ENCODE results near the gene GFI1B.
"Not testable (repeated sequence)": the region's sequence is repeated elsewhere in the genome, so short reads cannot be mapped to it uniquely, and the experiment has no call there.

Gene GFI1B

DNA sequence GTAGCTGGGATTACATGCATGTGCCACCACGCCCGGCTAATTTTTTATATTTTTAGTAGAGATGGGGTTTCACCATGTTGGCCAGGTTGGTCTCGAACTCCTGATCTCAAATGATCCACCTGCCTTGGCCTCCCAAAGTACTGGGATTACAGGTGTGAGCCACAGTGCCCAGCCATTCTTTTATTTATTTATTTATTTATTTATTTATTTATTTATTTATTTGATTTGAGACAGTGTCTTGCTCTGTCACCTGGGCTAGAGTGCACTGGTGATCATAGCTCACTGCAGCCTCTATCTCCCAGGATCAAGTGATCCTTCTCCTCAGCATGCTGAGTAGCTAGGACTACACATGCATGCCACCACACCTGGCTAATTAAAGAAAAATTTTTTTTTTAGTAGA lies 10.6 kb upstream of the GFI1B start:
- not testable (repeated sequence) for DNase-seq

DNA sequence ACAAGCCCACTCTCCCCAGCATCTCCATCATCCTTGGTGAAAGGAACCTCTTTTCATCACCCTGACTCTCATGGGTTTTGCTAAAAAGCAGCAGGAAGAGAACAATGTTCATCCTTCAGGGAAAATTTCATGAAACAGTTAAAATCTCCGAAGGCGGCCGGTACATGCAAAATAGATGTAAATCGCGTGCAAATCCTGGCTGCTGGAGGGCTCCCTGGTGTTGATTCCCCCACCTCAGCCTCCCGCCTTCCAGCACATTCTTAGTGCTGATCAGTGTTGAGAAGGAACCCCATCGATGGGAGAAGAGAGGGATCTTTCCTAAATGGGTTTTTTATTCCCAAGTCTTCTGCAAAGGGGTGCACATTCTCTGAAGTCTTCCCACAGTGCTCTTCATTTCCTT lies 8.7 kb upstream of the GFI1B start:
- DNase-seq = no peak

DNA sequence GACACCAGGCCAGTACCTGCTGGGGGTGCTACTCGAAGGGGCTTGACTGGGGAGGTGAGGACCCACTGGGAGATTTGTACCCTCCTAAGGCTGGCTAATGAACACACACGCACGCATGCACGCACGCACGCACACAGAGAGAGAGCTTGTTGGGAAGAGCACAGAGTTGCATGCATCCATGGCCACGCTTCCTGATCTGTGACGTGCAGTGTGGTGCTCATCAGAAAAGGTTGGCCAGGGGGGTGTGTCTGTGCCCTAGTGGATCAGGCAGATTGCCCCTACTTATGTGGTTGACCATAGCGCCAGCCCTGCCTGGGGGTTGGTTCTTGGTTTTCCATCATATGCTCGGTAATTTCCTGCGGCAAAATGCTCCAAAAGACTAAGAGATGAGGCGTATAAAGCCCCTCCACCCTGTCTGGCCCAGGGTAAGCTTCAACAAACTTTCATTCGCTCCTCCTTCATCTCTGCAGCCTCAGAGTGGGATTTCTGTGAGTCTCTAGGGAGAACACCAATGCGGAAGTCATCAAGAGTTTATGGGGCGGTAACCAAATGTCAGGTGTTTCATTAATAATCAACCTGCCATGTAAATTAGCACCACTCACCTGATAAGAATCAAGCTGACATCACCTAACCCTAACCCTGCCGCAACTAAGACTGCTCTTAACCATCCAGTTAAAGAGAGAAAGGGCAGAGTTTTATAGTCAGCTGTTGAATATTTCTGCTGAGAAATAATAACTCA lies 8.0 kb upstream of the GFI1B start:
- DNase-seq = no peak

- DNase-seq = no peak
These were observed 5.3 kb upstream of the GFI1B start for GRCh38 chr9:132973166-132973565.

- no peak for DNase-seq
These were observed 4.8 kb upstream of the GFI1B start for GRCh38 chr9:132973713-132974112.

GRCh38 chr9:132975961-132976360 lies 2.5 kb upstream of the GFI1B start:
- DNase-seq = no peak

DNA sequence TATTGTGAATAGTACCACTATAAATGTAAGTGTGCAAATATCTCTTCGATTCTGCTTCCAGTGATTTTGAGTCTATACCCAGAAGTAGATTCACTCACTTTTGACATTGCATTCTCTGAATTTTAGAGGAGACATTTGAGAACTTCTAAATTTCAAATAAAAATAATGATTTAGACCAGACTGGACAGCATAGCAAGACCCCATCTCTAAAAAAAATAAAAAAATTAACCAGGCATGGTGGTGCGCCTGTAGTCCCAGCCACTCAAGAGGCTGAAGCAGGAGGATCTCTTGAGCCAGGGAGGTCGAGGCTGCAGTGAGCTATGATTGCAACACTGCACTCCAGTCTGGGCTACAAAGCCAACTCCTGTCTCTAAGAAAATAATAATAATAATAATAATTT lies 1.9 kb upstream of the GFI1B start:
- no peak for DNase-seq

GRCh38 chr9:132978112-132978450 lies 413 bp upstream of the GFI1B start:
- no peak for DNase-seq

DNA sequence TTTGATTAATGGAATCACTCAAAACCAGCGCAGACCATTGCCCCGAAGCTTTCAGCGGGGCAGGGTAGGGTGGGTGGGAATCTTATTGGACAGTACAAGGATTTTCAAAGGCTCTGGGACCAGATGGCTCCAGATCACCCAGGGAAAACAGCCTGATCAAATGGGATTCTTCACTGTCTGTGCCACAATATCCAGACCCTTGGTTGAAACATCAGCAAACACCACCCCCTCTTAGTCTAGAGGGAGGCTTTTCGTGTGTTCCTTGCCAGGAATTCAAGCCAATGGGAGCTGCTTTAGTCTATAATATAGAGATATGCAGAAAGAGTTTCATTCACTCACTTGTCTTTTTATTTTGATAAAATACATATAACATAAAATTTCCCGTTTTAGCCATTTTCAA lies 1.7 kb downstream of the GFI1B start:
- DNase-seq = no peak

- no peak for DNase-seq
These were observed 4.0 kb downstream of the GFI1B start for GRCh38 chr9:132982458-132982857.

DNA sequence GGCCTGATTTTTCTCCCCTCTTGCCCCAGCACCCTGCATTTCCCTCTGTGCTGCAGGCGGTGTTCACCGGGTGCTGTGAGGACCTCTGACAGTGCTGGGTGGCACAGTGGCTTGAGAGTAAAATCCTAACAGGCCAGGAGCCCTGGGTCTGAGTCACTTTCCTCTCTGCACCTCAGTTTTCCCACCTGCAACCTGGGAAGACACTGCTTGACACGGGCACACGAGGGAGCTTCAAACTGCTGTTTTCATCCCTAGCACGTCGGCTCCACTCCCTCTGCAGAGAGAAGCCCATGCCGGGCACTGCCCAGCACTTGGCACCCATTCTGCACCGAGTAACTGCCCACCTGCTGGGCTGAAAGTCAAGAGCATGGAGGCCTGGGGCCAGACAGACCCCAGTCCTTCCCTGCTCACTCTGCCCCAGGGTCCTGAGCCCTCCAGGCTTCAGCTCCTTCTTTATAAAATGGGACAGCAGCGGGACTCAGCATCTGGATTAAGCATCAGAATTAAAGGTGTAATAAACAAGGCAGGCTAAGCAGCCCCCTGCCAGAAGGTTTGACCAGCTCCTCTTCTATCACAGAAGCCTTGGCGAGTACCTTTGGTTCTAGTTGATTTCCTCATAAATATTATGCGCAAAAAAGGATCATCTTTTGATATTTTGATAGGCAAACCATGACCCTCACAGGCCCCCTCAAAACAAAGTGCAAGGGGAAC lies 5.2 kb downstream of the GFI1B start:
- DNase-seq = no peak

GRCh38 chr9:132984202-132985070 lies 5.9 kb downstream of the GFI1B start:
- no peak for DNase-seq

GRCh38 chr9:132985071-132985350 lies 6.5 kb downstream of the GFI1B start:
- DNase-seq = no peak

DNA sequence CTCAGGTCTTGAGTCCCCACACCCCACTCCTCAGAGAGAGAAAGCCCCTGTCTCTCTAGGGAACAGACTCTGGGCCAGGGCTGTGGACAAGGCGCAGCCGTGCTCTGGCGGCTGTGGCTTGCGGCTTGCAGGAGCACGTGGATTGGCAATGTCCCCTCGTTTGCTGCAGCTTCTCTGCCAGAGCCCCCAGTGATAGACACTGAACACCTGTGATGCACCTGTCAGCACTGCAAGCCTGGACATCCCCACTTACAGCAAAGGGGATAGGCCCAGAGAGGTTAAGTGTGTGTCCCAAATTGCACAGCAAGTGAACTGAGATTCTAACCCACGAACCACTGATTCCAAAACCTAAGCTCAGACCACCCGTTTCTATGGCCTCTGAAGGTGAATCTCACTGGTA lies 7.0 kb downstream of the GFI1B start:
- DNase-seq = no peak

- no peak for DNase-seq
These were observed 7.6 kb downstream of the GFI1B start for GRCh38 chr9:132986114-132986513.

- DNase-seq = no peak
These were observed 8.4 kb downstream of the GFI1B start for GRCh38 chr9:132986640-132987620.

DNA sequence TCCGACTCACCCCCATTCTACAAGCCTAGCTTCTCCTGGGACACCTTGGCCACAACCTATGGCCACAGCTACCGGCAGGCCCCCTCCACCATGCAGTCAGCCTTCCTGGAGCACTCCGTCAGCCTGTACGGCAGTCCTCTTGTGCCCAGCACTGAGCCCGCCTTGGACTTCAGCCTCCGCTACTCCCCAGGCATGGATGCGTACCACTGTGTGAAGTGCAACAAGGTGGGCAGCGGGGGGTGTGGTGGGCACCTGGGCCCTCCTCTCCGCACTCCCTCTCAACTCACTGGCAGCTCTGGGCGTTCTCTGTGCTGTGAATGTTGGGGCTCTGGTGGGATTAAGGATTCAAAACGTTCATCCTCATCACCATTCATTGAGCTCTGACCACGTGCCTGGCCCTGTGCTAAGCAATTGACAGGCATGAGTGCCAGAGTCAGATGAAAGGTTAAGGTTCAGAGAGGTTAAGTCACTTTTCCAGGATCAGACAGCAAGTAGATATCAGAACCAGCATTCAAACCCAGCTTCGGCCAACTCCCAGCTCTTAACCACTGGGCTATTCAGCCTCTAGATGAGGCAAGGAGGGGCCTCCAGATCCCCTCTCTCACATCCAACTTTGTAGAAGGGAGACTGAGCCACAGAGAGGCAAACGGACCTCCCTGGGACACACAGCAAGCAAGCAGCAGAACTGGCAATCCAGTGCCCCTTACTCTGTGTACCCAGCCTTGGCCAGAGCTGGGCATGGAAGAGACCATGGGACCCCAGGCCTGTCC lies 9.9 kb downstream of the GFI1B start:
- no peak for DNase-seq

DNA sequence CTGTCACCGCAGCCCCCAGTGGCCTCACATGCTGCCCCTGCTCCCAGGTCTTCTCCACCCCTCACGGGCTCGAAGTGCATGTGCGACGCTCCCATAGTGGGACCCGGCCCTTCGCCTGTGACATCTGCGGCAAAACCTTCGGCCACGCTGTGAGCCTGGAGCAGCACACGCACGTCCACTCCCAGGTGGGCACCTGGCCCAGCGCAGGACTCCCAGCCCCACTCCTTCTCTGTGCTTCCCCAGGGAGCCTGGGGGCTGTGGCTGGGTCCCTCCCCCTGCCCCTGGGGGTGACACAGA lies 10.5 kb downstream of the GFI1B start:
- DNase-seq = no peak

- no peak for DNase-seq
These were observed 11.0 kb downstream of the GFI1B start for GRCh38 chr9:132989414-132989996.

GRCh38 chr9:132989998-132990557 lies 11.6 kb downstream of the GFI1B start:
- DNase-seq = not testable (repeated sequence)

Measured in hypothalamus (tissue), 51 donors.